Adipocyte (in vitro differentiated cells): ENCODE results near the gene STEAP3.

Experiments
- DNase-seq: peaks from one replicate; pipeline ENCODE4 v3.0.0-alpha.2; 2015; ENCODE audit warnings: low read depth
- H3K27me3 ChIP-seq: replicated peaks from 2 replicates; pipeline ENCODE4 v1.7.0; 2013; ENCODE audit warnings: mild to moderate bottlenecking, low read length, moderate library complexity; ENCODE audit not compliant: control insufficient read depth, insufficient read depth
- H3K36me3 ChIP-seq: 2 replicates; pipeline ENCODE4 v1.7.0; 2013; ENCODE audit warnings: low read length, mild to moderate bottlenecking, moderate library complexity; ENCODE audit not compliant: control insufficient read depth, insufficient read depth, severe bottlenecking
- H3K4me1 ChIP-seq: 2 replicates; pipeline ENCODE4 v1.7.0; 2013; ENCODE audit warnings: mild to moderate bottlenecking, low read length, moderate library complexity; ENCODE audit not compliant: control insufficient read depth, insufficient read depth
- H3K4me3 ChIP-seq: 2 replicates; pipeline ENCODE4 v1.7.0; 2013; ENCODE audit warnings: mild to moderate bottlenecking, low read length, moderate library complexity
- H3K9ac ChIP-seq: 2 replicates; pipeline ENCODE4 v1.7.0; 2013; ENCODE audit warnings: mild to moderate bottlenecking, low read length, moderate library complexity
- H3K9me3 ChIP-seq: 2 replicates; pipeline ENCODE4 v1.7.0; 2013; ENCODE audit warnings: mild to moderate bottlenecking, low read length, moderate library complexity; ENCODE audit not compliant: control insufficient read depth

STEAP3 gene

DNA sequence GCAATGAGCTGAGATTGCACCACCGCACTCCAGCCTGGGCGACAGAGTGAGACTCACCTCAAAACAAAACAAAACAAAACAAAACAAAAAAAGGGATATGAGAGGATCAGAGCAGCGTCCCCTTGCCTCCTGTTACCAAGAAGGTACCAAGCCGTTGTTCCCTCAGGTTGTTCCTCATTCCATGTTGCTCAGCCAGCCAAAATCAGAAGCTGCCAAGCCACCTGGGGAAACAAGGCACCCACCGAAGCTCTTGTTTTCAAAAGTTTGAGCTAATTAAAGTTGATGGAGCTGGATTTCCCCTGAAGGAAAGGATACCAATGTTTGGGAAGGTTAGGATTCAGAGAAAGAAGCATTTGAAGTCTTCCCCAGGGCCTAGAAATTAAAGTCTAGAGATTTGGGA, 21.8 kb upstream of the STEAP3 start:
- Histone ChIP-seq H3K9ac (no peak overlapping the region), H3K4me1 (peaks cover 5% of the 10 kb centered on the region), H3K9me3 (no peaks in the 10 kb centered on the region), H3K36me3 (no peaks in the 10 kb centered on the region), H3K27me3 (peaks cover 15% of the 10 kb centered on the region), H3K4me3 (no peak overlapping the region)
- no peak for DNase-seq

GRCh38 chr2:119202610-119203310, 20.9 kb upstream of the STEAP3 start:
- no peak for DNase-seq
- Histone ChIP-seq H3K4me1 (peaks cover 4% of the 10 kb centered on the region), H3K36me3 (no peaks in the 10 kb centered on the region), H3K9ac (no peak overlapping the region), H3K27me3 (peaks cover 15% of the 10 kb centered on the region), H3K9me3 (no peaks in the 10 kb centered on the region), H3K4me3 (no peak overlapping the region)

DNA sequence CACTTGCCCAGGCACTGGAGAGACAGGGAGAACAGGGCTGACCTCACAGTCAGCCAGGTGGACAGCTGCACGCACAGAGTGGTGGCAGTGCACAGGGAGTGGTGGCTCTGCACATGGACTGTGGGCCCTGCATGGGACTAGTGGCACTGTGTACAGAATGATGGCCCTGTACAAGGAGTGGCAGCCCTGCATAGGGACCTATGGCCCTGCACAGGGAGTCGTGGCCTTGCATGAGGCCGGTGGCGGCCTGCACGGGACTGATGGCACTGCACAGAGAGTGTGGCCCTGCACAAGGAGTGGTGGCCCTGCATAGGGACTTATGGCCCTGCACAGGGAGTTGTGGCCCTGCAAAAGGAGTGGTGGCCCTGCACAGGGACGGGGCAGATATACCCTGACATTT, 19.1 kb upstream of the STEAP3 start:
- H3K36me3 ChIP-seq: no peaks in the 10 kb centered on the region
- H3K4me3 ChIP-seq: no peak overlapping the region
- peaks cover 22% of the 10 kb centered on the region for H3K27me3 ChIP-seq
- H3K9ac ChIP-seq: no peak overlapping the region
- no peaks in the 10 kb centered on the region for H3K4me1 ChIP-seq
- no peaks in the 10 kb centered on the region for H3K9me3 ChIP-seq
- DNase-seq: no peak

- no peaks in the 10 kb centered on the region for H3K4me1 ChIP-seq
- DNase-seq: no peak
- no peak overlapping the region for H3K9ac ChIP-seq
These were observed 18.5 kb upstream of the STEAP3 start for GRCh38 chr2:119205001-119205706.

GRCh38 chr2:119206201-119206600, 17.4 kb upstream of the STEAP3 start:
- H3K4me3 ChIP-seq: no peak overlapping the region
- no peak for DNase-seq
- H3K36me3 ChIP-seq: no peaks in the 10 kb centered on the region
- H3K27me3 ChIP-seq: peaks cover 12% of the 10 kb centered on the region
- H3K9ac ChIP-seq: no peak overlapping the region
- no peaks in the 10 kb centered on the region for H3K4me1 ChIP-seq
- H3K9me3 ChIP-seq: no peaks in the 10 kb centered on the region

More at GRCh38 chr2:119205001-119205706, 18.5 kb upstream of the STEAP3 start:
- H3K27me3 ChIP-seq: peaks cover 20% of the 10 kb centered on the region
- H3K36me3 ChIP-seq: no peaks in the 10 kb centered on the region
- H3K4me3 ChIP-seq: no peak overlapping the region
- H3K9me3 ChIP-seq: no peaks in the 10 kb centered on the region

DNA sequence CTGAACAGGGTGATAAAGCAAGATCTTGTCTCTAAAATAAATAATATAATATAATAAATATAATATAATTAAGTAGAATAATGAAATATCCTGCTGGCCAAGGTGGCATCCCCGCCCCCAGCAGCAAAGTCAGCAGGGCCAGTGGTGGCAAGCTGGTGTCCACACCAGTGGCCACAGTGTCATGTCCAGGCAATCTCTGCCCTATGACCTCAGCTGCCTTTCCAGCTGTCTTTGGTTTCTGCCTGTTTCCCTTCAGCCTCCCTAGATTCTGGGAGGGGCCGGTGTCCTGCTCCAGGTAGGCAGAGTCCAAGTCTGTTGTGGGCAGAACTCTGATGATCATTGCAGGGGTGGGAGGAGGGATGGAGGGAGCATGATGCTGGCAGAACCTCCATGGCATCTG, 16.2 kb upstream of the STEAP3 start:
- H3K36me3 ChIP-seq: no peaks in the 10 kb centered on the region
- no peak overlapping the region for H3K9ac ChIP-seq
- peaks cover 16% of the 10 kb centered on the region for H3K27me3 ChIP-seq
- no peaks in the 10 kb centered on the region for H3K4me1 ChIP-seq
- H3K4me3 ChIP-seq: no peak overlapping the region
- no peak for DNase-seq
- H3K9me3 ChIP-seq: no peaks in the 10 kb centered on the region

- no peak overlapping the region for H3K4me3 ChIP-seq
- no peaks in the 10 kb centered on the region for H3K36me3 ChIP-seq
- H3K9me3 ChIP-seq: no peaks in the 10 kb centered on the region
- H3K9ac ChIP-seq: no peak overlapping the region
- H3K4me1 ChIP-seq: no peaks in the 10 kb centered on the region
- peaks cover 16% of the 10 kb centered on the region for H3K27me3 ChIP-seq
- no peak for DNase-seq
These were observed 14.8 kb upstream of the STEAP3 start for GRCh38 chr2:119208791-119209203.

DNA sequence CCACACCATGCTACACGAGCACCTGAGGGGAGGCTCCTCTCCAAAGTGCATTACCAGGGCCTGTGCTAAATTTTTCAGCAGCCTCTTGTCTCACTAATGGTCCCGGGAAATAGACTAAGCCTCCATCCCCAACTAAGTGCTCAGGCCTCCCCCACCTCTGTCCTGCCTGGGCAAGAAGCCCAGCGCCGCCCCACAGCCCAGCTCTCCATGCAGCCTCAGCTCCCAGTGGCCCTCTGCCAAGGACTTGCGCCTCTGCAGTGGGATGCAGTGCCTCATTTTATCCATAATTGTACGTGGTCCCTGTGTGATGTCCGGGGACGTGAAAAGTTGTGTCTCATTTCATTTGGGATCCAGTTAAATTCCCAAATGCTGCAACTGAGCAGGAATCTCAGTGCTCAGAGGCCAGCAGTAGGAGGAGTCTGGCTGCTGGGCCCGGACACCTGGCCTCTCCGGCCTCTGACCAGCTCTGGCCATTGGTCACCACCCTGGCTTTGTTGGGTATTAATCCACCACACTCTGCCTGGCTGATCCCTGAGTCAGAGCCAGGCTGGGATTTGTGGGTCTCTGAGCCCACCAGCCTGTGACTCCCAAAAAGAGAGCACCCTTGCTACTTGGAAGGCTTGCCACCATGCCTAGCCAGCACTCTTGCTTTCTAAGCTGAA, 11.4 kb upstream of the STEAP3 start:
- peaks cover 16% of the 10 kb centered on the region for H3K27me3 ChIP-seq
- H3K4me1 ChIP-seq: no peaks in the 10 kb centered on the region
- no peak overlapping the region for H3K4me3 ChIP-seq
- H3K36me3 ChIP-seq: no peaks in the 10 kb centered on the region
- H3K9ac ChIP-seq: no peak overlapping the region
- H3K9me3 ChIP-seq: no peaks in the 10 kb centered on the region
- DNase-seq: no peak

GRCh38 chr2:119214453-119215037, 9.1 kb upstream of the STEAP3 start:
- H3K36me3 ChIP-seq: no peaks in the 10 kb centered on the region
- H3K4me1 ChIP-seq: no peaks in the 10 kb centered on the region
- no peak overlapping the region for H3K4me3 ChIP-seq
- no peak for DNase-seq
- no peaks in the 10 kb centered on the region for H3K9me3 ChIP-seq
- peaks cover 5% of the 10 kb centered on the region for H3K27me3 ChIP-seq
- no peak overlapping the region for H3K9ac ChIP-seq

DNA sequence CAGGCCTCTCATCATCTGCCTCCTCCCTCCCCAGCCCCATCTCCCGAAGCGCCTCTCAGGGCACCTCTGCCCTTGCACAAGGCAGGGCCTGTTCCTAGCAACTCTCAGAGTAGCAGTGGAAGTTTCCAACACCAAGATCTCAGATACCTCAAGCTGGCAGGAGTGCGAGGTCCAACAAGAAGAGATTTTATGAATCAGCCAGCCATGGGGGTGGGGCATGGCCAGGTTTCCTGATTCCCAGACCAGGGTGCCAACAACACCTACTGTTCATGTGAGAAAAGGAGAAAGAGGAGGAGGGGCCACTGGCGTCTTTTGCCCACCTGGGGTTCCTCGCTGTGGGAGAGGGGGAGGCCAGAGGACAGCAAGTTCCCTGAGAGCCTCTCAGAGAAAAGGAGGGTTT, 6.6 kb upstream of the STEAP3 start:
- Histone ChIP-seq H3K27me3 (no peaks in the 10 kb centered on the region), H3K36me3 (no peaks in the 10 kb centered on the region), H3K9ac (no peak overlapping the region), H3K9me3 (no peaks in the 10 kb centered on the region), H3K4me3 (no peak overlapping the region), H3K4me1 (no peaks in the 10 kb centered on the region)
- DNase-seq: no peak

GRCh38 chr2:119218478-119219064, 5.1 kb upstream of the STEAP3 start:
- peak; percentile 56 for DNase-seq
- Histone ChIP-seq H3K9ac (no peak overlapping the region), H3K27me3 (no peaks in the 10 kb centered on the region), H3K4me1 (peaks cover 3% of the 10 kb centered on the region), H3K4me3 (no peak overlapping the region), H3K36me3 (no peaks in the 10 kb centered on the region), H3K9me3 (no peaks in the 10 kb centered on the region)
